BLaER1 (cell line): ENCODE results near the gene MMP28.
"Not testable (repeated sequence)": the region's sequence is repeated elsewhere in the genome, so short reads cannot be mapped to it uniquely, and the experiment has no call there.

Experiments used
- H3K27ac ChIP-seq: shearing (Covaris generic); formaldehyde crosslinking; 2 replicates; pipeline ENCODE4 v1.8.1; 2022
- H3K27me3 ChIP-seq: shearing (Covaris generic); formaldehyde crosslinking; 2 replicates; pipeline ENCODE4 v1.8.1; 2022
- H3K36me3 ChIP-seq: shearing (Covaris generic); formaldehyde crosslinking; 2 replicates; pipeline ENCODE4 v1.8.1; 2022
- H3K4me1 ChIP-seq: shearing (Covaris generic); formaldehyde crosslinking; 2 replicates; pipeline ENCODE4 v1.8.1; 2022
- H3K4me2 ChIP-seq: shearing (Covaris generic); formaldehyde crosslinking; 2 replicates; pipeline ENCODE4 v1.8.1; 2022
- H3K4me3 ChIP-seq: shearing (Covaris generic); formaldehyde crosslinking; 2 replicates; pipeline ENCODE4 v1.8.1; 2022
- H3K9ac ChIP-seq: shearing (Covaris generic); formaldehyde crosslinking; 2 replicates; pipeline ENCODE4 v1.8.1; 2022
- H3K9me3 ChIP-seq: shearing (Covaris generic); formaldehyde crosslinking; 2 replicates; pipeline ENCODE4 v1.8.1; 2022
- H4K20me1 ChIP-seq: shearing (Covaris generic); formaldehyde crosslinking; 2 replicates; pipeline ENCODE4 v1.8.1; 2022
- Cebpa-rat ChIP-seq: shearing (Covaris generic); IDR thresholded peaks from 2 replicates; pipeline ENCODE4 v1.8.1; 2022

The MMP28 gene

GRCh38 chr17:35761601-35762000, 33.8 kb downstream of the MMP28 start:
- no peaks in the 10 kb centered on the region for H3K27me3 ChIP-seq
- no peak overlapping the region for H3K4me3 ChIP-seq
- no peaks in the 10 kb centered on the region for H4K20me1 ChIP-seq
- peaks cover 25% of the 10 kb centered on the region for H3K4me1 ChIP-seq
- no peak overlapping the region for H3K4me2 ChIP-seq
- H3K27ac ChIP-seq, result no peak overlapping the region
- no peak for TF ChIP-seq Cebpa-rat
- no peak overlapping the region for H3K9ac ChIP-seq
- H3K9me3 ChIP-seq, result no peaks in the 10 kb centered on the region
- H3K36me3 ChIP-seq, result no peaks in the 10 kb centered on the region

DNA sequence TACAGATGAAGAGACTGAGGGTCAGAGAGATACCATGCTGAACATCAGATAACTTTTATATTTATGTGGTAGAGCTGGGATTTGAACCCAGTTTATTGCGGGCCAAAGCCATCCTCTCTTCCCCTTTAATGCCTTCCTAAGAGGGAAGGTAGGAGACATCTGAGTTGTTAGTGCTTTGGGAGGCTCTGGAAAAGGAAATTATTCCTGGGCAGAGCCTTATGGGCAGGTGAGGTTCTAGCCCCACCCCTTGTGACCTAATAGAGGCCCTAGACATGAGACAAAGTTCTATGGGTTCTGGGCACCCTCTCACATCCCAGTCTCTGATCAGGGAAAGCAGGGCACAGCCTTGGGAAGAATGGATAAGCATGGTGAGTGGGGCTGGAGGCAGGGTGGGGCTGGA, 34.9 kb downstream of the MMP28 start, which contains the start of gene C17orf50:
Gene C17orf50, plus strand, starts transcription at position 301 of the 400 bp plus-strand sequence. Its CDS starts 55 bp downstream, at position 356.
- H3K4me2 ChIP-seq, result no peak within 1 kb of the TSS
- no peaks in the 10 kb centered on the region for H3K27me3 ChIP-seq
- H3K9ac ChIP-seq, result no peak within 1 kb of the TSS
- no peak for TF ChIP-seq Cebpa-rat
- no peak within 1 kb of the TSS for H3K27ac ChIP-seq
- H3K36me3 ChIP-seq, result no peaks in the 10 kb centered on the region
- no peak within 1 kb of the TSS for H3K4me3 ChIP-seq
- peaks cover 15% of the 10 kb centered on the region for H3K4me1 ChIP-seq
- H3K9me3 ChIP-seq, result no peaks in the 10 kb centered on the region
- no peaks in the 10 kb centered on the region for H4K20me1 ChIP-seq

DNA sequence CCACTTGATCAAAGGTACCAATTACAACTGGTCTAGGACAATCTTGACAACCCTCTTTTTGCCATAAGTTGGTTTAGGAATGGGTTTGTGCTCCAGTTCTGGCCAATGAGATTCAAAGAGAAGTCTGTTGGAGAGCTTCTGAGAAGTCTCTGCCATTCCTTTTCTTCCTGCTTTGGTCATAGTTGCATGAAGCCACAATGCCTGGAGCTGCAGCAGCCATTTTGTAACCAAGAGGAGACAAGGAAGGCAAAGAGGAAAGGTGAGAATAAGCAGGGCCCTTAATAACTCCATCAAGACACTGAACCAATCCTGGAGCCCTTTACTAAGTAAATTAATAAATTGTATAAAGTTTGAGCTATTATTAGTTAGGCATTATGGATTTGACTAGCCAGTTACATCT, 38.2 kb downstream of the MMP28 start:
- Histone ChIP-seq H3K36me3 (no peaks in the 10 kb centered on the region), H4K20me1 (no peaks in the 10 kb centered on the region), H3K9ac (no peak overlapping the region), H3K27ac (no peak overlapping the region), H3K4me2 (no peak overlapping the region), H3K4me1 (peaks cover 9% of the 10 kb centered on the region), H3K9me3 (no peaks in the 10 kb centered on the region), H3K27me3 (peaks cover 4% of the 10 kb centered on the region; the same call in 1 of the 2 replicates), H3K4me3 (no peak overlapping the region)
- TF ChIP-seq Cebpa-rat, result no peak

- Histone ChIP-seq H4K20me1 (peaks cover 7% of the 10 kb centered on the region; the same call in 1 of the 2 replicates), H3K4me2 (peak within 1 kb of the TSS; percentile 58; the same call in 1 of the 2 replicates), H3K27me3 (peaks cover 39% of the 10 kb centered on the region), H3K27ac (no peak within 1 kb of the TSS), H3K4me3 (no peak within 1 kb of the TSS), H3K36me3 (no peaks in the 10 kb centered on the region), H3K9ac (no peak within 1 kb of the TSS), H3K4me1 (peaks cover 20% of the 10 kb centered on the region), H3K9me3 (no peaks in the 10 kb centered on the region)
- no peak for TF ChIP-seq Cebpa-rat
Observed at GRCh38 chr17:35752945-35753764, 42.3 kb downstream of the MMP28 start, which contains the start of gene GAS2L2. Gene GAS2L2, minus strand, starts transcription at chr17:35753239. Its CDS starts 389 bp downstream, at chr17:35752850.

DNA sequence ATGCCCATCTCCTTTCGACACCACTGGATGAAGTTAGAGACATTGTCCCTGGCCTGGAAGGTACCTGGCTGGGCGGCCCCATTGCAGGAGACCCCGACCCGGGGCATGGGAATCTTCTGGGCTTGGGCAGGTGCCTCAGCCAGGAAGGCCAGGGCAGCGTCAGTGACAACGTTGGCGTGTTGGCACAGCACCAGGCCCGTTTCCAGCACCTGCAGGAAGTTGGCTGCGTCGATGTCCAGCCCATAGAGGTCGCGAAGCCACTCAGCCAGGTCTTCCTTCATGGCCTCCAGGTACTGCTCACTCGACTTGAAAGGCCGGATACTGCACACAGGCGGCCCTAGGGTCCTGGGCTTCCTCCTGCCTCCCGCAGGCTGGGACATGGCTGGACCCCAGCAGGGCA, 43.0 kb downstream of the MMP28 start:
- Histone ChIP-seq H4K20me1 (peaks cover 7% of the 10 kb centered on the region; the same call in 1 of the 2 replicates), H3K27me3 (peaks cover 40% of the 10 kb centered on the region), H3K9me3 (no peaks in the 10 kb centered on the region), H3K9ac (no peak overlapping the region), H3K36me3 (no peaks in the 10 kb centered on the region), H3K27ac (no peak overlapping the region), H3K4me2 (peak overlapping the region; percentile 58; the same call in 1 of the 2 replicates), H3K4me1 (peaks cover 20% of the 10 kb centered on the region), H3K4me3 (no peak overlapping the region)
- TF ChIP-seq Cebpa-rat, result no peak

DNA sequence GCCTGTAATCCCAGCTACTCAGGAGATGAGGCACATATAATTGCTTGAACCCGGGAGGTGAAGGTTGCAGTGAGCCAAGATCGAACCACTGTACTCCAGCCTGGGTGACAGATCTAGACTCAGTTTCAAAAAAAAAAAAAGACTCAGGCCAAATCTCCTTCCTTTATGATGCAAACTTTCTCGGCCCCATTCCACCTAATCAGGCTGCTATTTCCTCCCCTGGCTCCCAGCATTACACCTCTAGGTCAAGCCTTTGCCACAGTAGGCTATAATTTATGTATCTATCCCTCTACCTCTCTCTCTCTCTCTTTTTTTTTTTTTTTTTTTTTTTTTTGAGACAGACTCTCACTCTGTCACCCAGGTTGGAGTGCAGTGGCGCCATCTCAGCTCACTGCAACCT, 43.9 kb downstream of the MMP28 start:
- H3K4me2 ChIP-seq, H3K9me3 ChIP-seq, H3K9ac ChIP-seq, H3K4me3 ChIP-seq, H3K36me3 ChIP-seq, H4K20me1 ChIP-seq, H3K27ac ChIP-seq: not testable (repeated sequence)
- peaks cover 20% of the 10 kb centered on the region for H3K4me1 ChIP-seq
- H3K27me3 ChIP-seq, result peaks cover 40% of the 10 kb centered on the region

GRCh38 chr17:35750526-35751395, 44.7 kb downstream of the MMP28 start:
- Histone ChIP-seq H3K9me3 (no peaks in the 10 kb centered on the region), H4K20me1 (peaks cover 8% of the 10 kb centered on the region; the same call in 1 of the 2 replicates), H3K27ac (no peak overlapping the region), H3K9ac (no peak overlapping the region), H3K4me1 (peaks cover 20% of the 10 kb centered on the region), H3K27me3 (peaks cover 40% of the 10 kb centered on the region), H3K4me3 (peak overlapping the region; percentile 33; the same call in 1 of the 2 replicates), H3K36me3 (no peaks in the 10 kb centered on the region), H3K4me2 (peak overlapping the region; percentile 63)
- no peak for TF ChIP-seq Cebpa-rat

- H3K9ac ChIP-seq, result no peak overlapping the region
- H3K9me3 ChIP-seq, result no peaks in the 10 kb centered on the region
- H3K27me3 ChIP-seq, result peaks cover 40% of the 10 kb centered on the region
- H3K27ac ChIP-seq, result no peak overlapping the region
- no peak for TF ChIP-seq Cebpa-rat
- H3K36me3 ChIP-seq, result no peaks in the 10 kb centered on the region
- peak overlapping the region; percentile 63 for H3K4me2 ChIP-seq
- H3K4me3 ChIP-seq, result peak overlapping the region; percentile 33; the same call in 1 of the 2 replicates
- H4K20me1 ChIP-seq, result peaks cover 18% of the 10 kb centered on the region; the same call in 1 of the 2 replicates
- peaks cover 20% of the 10 kb centered on the region for H3K4me1 ChIP-seq
Observed at GRCh38 chr17:35749560-35750412, 45.7 kb downstream of the MMP28 start.

- peaks cover 40% of the 10 kb centered on the region for H3K27me3 ChIP-seq
- H3K9ac ChIP-seq, result no peak overlapping the region
- no peaks in the 10 kb centered on the region for H3K36me3 ChIP-seq
- H3K9me3 ChIP-seq, result no peaks in the 10 kb centered on the region
- peaks cover 20% of the 10 kb centered on the region; the same call in 1 of the 2 replicates for H4K20me1 ChIP-seq
- H3K4me1 ChIP-seq, result peaks cover 20% of the 10 kb centered on the region
- H3K4me2 ChIP-seq, result no peak overlapping the region
- no peak overlapping the region for H3K4me3 ChIP-seq
- H3K27ac ChIP-seq, result no peak overlapping the region
- no peak for TF ChIP-seq Cebpa-rat
Observed at GRCh38 chr17:35748979-35749378, 46.5 kb downstream of the MMP28 start.
